Caco-2 (cell line): ENCODE data around the gene DDX28. TPM values are rescaled to one million over a fixed set of nuclear protein-coding genes. Genes with fewer than 3 reads are reported as not detected.

ENCODE experiments used
- BruUV-seq: library from RNA; stranded (reverse); fragments of 400-500 nt; replicated peaks from 2 replicates; lab custom pipeline; 2021; lab: Mats Ljungman, UMichigan
- CTCF ChIA-PET: fragments of 300-600 bp; sonication (Branson Sonifier 250); formaldehyde crosslinking; loops from one replicate; lab custom pipeline; 2022; ENCODE audit warnings: antibody characterized with exemption; lab: Charles Lee
- POLR2A ChIA-PET: fragments of 300-600 bp; sonication (Branson Sonifier 250); formaldehyde crosslinking; loops from one replicate; lab custom pipeline; 2022; ENCODE audit warnings: antibody characterized with exemption; lab: Charles Lee
- DNase-seq, 2 experiments: peaks; one replicate each; pipeline versions ENCODE4 v3.0.0 to v3.0.0-alpha.2; 2020 to 2022
- H3K27me3 ChIP-seq: replicated peaks from 2 replicates; pipeline ENCODE4 v1.6.0; 2011; ENCODE audit warnings: low read length; ENCODE audit not compliant: control insufficient read depth, insufficient read depth
- H3K36me3 ChIP-seq: 2 replicates; pipeline ENCODE4 v1.5.1; 2011; ENCODE audit warnings: low read length; ENCODE audit not compliant: control insufficient read depth, insufficient read depth
- H3K4me1 ChIP-seq: fragments of 250-450 bp; sonication (Bioruptor Pico); 2 replicates; pipeline ENCODE4 v1.5.1; 2020; ENCODE audit warnings: mild to moderate bottlenecking
- H3K4me3 ChIP-seq: 2 replicates; pipeline ENCODE4 v1.5.1; 2011; ENCODE audit warnings: low read depth, mild to moderate bottlenecking, control low read depth, low read length
- H3K9me3 ChIP-seq: fragments of 250-450 bp; sonication (Bioruptor Pico); 2 replicates; pipeline ENCODE4 v1.5.1; 2020; ENCODE audit warnings: mild to moderate bottlenecking, moderate library complexity
- H3K27ac Mint-ChIP-seq: one replicate; pipeline ENCODE4 v1.8.0; 2022; ENCODE audit warnings: mixed read lengths; ENCODE audit not compliant: unreplicated experiment
- H3K27me3 Mint-ChIP-seq: one replicate; pipeline ENCODE4 v1.8.0; 2022; ENCODE audit warnings: mixed read lengths; ENCODE audit not compliant: insufficient read depth, unreplicated experiment
- H3K36me3 Mint-ChIP-seq: one replicate; pipeline ENCODE4 v1.8.0; 2022; ENCODE audit warnings: mild to moderate bottlenecking, mixed read lengths; ENCODE audit not compliant: insufficient read depth, unreplicated experiment
- H3K4me1 Mint-ChIP-seq: one replicate; pipeline ENCODE4 v1.8.0; 2022; ENCODE audit warnings: low read depth, mixed read lengths; ENCODE audit not compliant: unreplicated experiment
- H3K4me3 Mint-ChIP-seq: one replicate; pipeline ENCODE4 v1.8.0; 2022; ENCODE audit warnings: mild to moderate bottlenecking, moderate library complexity, mixed read lengths; ENCODE audit not compliant: unreplicated experiment
- H3K9me3 Mint-ChIP-seq: one replicate; pipeline ENCODE4 v1.8.0; 2022; ENCODE audit warnings: mixed read lengths; ENCODE audit not compliant: unreplicated experiment
- intact Hi-C: fragments of 100-400 bp; cut with micrococcal nuclease; formaldehyde crosslinking; loops from one replicate; pipeline ENCODE4 v1.10.0; 2022; ENCODE audit not compliant: unreplicated experiment
- total RNA-seq: library from RNA; stranded (reverse); gene quantifications from 2 replicates; pipeline ENCODE4 v1.2.3, GENCODE V29; 2022
- TF ChIP-seq, protein P1 (sequence below), 2 experiments: fragments of 200-600 bp in 1 of 2; IDR thresholded peaks; 1 replicate in 1 of 2; 2 replicates in 1 of 2; pipeline versions ENCODE4 v1.5.1 to v1.8.0; 2011 to 2022; ENCODE audit warnings: antibody characterized with exemption in 1 of 2, control low read depth in 1 of 2, inconsistent platforms in 1 of 2, low read depth in 1 of 2, low read length in 1 of 2, mild to moderate bottlenecking in 1 of 2, moderate library complexity in 1 of 2; ENCODE audit not compliant: insufficient read depth in 1 of 2, severe bottlenecking in 1 of 2, unreplicated experiment in 1 of 2

DDX28 gene
- total RNA-seq, 1 experiment from 2014 or later: 17.1 TPM

DNA sequence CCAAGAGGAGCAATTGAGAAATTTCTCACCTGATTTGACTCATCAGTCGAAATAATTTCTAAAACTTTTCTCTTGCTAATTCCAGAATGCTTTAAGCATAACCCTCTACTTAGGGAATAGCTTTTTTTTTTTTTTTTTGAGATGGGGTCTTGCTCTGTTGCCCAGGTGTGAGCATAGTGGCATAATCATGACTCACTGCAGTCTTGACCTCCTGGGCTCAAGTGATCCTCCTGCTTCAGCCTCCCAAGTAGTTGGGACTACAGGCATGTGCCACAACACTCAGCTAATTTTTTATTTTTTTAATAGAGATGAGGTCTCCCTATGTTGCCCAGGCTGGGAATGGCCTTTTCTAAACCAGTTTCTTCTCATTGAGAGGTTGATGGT lies 48.5 kb upstream of the DDX28 start:
- Histone ChIP-seq H3K9me3 (no peaks in the 10 kb centered on the region), H3K27me3 (no peaks in the 10 kb centered on the region), H3K4me3 (no peak overlapping the region), H3K4me1 (no peaks in the 10 kb centered on the region), H3K36me3 (peaks cover 9% of the 10 kb centered on the region)
- no peaks in the 10 kb centered on the region for H3K27me3 Mint-ChIP-seq
- no peaks in the 10 kb centered on the region for H3K9me3 Mint-ChIP-seq
- POLR2A ChIA-PET: interaction anchor here (0.9 kb wide), 1 partner anchor 13 kb away, joined by 5 read pairs; no protein-coding TSS in a partner anchor
- CTCF ChIA-PET: interaction anchor here (0.5 to 1.8 kb wide), 3 partner anchors 14 to 81 kb away, joined by 3 to 4 read pairs (median 4); partner anchors contain the start of genes DPEP2 and NFATC3
- no peak for DNase-seq
- no TSS peak for BruUV-seq
- peaks cover 34% of the 10 kb centered on the region for H3K36me3 Mint-ChIP-seq
- intact Hi-C loops: no loop called here
- no peak overlapping the region for H3K4me3 Mint-ChIP-seq
- H3K4me1 Mint-ChIP-seq: peaks cover 2% of the 10 kb centered on the region
- no peak overlapping the region for H3K27ac Mint-ChIP-seq
- TF ChIP-seq, protein P1, sequence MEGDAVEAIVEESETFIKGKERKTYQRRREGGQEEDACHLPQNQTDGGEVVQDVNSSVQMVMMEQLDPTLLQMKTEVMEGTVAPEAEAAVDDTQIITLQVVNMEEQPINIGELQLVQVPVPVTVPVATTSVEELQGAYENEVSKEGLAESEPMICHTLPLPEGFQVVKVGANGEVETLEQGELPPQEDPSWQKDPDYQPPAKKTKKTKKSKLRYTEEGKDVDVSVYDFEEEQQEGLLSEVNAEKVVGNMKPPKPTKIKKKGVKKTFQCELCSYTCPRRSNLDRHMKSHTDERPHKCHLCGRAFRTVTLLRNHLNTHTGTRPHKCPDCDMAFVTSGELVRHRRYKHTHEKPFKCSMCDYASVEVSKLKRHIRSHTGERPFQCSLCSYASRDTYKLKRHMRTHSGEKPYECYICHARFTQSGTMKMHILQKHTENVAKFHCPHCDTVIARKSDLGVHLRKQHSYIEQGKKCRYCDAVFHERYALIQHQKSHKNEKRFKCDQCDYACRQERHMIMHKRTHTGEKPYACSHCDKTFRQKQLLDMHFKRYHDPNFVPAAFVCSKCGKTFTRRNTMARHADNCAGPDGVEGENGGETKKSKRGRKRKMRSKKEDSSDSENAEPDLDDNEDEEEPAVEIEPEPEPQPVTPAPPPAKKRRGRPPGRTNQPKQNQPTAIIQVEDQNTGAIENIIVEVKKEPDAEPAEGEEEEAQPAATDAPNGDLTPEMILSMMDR (IDR thresholded peaks at IDR 0.05; ENCODE audit: insufficient read depth in 1 of 2, low read depth in 1 of 2, low read length in 1 of 2, severe bottlenecking in 1 of 2, unreplicated experiment in 1 of 2): no peak

DNA sequence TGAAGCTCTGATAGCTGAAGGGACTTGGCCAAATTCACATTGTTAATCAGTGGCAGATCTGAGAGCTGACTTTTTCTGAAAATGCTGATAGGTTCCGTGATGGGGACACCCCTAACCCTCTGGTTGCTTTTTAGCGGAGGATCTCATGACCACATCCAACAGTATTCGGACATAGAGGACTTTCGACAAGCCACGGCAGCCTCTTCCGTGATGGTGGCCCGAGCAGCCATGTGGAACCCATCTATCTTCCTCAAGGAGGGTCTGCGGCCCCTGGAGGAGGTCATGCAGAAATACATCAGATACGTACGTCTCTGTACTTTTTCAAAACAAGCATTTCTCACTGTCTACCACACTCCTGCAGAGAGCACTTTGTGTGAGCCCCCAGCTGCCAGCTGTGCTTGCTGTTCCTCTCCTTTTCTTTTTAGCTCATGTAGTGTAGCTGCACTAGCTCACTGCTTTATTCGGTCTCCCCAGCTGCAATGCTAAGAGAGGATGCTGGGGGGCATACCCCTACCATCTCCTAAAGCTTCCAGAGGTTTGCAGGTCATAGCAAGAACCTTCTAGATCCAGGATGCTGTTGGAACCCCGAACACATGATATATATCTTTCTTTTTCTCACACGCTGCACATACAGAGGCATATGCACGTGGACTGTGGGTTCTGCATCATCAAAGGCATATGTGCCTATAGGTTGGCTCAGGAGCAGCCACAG lies 47.9 kb upstream of the DDX28 start:
- no peak for DNase-seq
- intact Hi-C loops: no loop called here
- no peak overlapping the region for H3K27ac Mint-ChIP-seq
- no peaks in the 10 kb centered on the region for H3K9me3 ChIP-seq
- H3K4me1 ChIP-seq: peaks cover 3% of the 10 kb centered on the region
- H3K9me3 Mint-ChIP-seq: no peaks in the 10 kb centered on the region
- H3K27me3 Mint-ChIP-seq: no peaks in the 10 kb centered on the region
- no TSS peak for BruUV-seq
- TF ChIP-seq, protein P1 (IDR thresholded peaks at IDR 0.05; ENCODE audit: insufficient read depth in 1 of 2, low read depth in 1 of 2, low read length in 1 of 2, severe bottlenecking in 1 of 2, unreplicated experiment in 1 of 2): no peak
- H3K36me3 Mint-ChIP-seq: peaks cover 34% of the 10 kb centered on the region
- ChIA-PET POLR2A (interaction anchor here (0.9 kb wide), 1 partner anchor 13 kb away, joined by 5 read pairs; no protein-coding TSS in a partner anchor), CTCF (interaction anchor here (0.5 to 1.8 kb wide), 3 partner anchors 14 to 80 kb away, joined by 3 to 4 read pairs (median 4); partner anchors contain the start of genes DPEP2 and NFATC3)
- H3K36me3 ChIP-seq: peaks cover 5% of the 10 kb centered on the region
- H3K4me3 Mint-ChIP-seq: no peak overlapping the region
- no peaks in the 10 kb centered on the region for H3K27me3 ChIP-seq
- H3K4me1 Mint-ChIP-seq: peaks cover 7% of the 10 kb centered on the region
- H3K4me3 ChIP-seq: no peak overlapping the region

DNA sequence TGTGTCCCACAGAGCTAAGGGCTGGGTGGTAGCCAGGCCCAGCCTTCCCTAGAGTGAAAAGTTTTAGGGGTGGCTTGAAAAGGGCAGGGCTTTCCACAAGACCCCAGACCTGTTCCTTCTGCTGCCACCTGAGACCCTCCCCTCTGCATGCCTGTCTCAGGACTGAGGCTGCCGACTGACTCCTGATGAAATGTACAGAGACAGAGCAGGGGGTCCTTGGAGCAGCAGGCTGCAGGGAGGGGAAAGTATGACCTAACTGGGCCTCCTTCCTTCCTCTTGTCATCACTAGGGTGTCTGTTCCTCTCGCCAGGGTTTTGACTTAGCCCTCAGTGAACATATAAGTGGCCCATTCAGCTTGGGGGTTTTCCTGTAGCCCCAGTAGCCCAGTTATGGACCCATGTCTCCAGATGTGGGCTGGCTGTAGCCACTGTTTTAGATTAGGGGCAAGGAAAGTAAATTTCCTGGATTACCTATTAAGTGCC lies 47.3 kb upstream of the DDX28 start:
- Mint-ChIP-seq H3K4me1 (peaks cover 14% of the 10 kb centered on the region), H3K9me3 (no peaks in the 10 kb centered on the region), H3K27me3 (no peaks in the 10 kb centered on the region), H3K4me3 (no peak overlapping the region), H3K36me3 (peaks cover 38% of the 10 kb centered on the region), H3K27ac (no peak overlapping the region)
- BruUV-seq: no TSS peak
- POLR2A ChIA-PET: no interaction called here
- H3K9me3 ChIP-seq: no peaks in the 10 kb centered on the region
- TF ChIP-seq, protein P1 (IDR thresholded peaks at IDR 0.05; ENCODE audit: insufficient read depth in 1 of 2, low read depth in 1 of 2, low read length in 1 of 2, severe bottlenecking in 1 of 2, unreplicated experiment in 1 of 2): no peak
- H3K27me3 ChIP-seq: no peaks in the 10 kb centered on the region
- intact Hi-C loops: no loop called here
- no peak overlapping the region for H3K4me3 ChIP-seq
- DNase-seq: no peak
- H3K36me3 ChIP-seq: peaks cover 4% of the 10 kb centered on the region
- peaks cover 10% of the 10 kb centered on the region for H3K4me1 ChIP-seq
- CTCF ChIA-PET: interaction anchor here (1.8 kb wide), 1 partner anchor 15 kb away, joined by 4 read pairs; the partner anchor contains the start of gene NFATC3
